SU-DHL-6 (cell line): ENCODE data around the gene CDH11.

Source experiments
- H2AFZ ChIP-seq: fragments of 200-600 bp; sonication (generic); 2 replicates; pipeline ENCODE4 v1.6.1; 2014; ENCODE audit warnings: low read depth, mild to moderate bottlenecking, moderate library complexity, mixed read lengths, antibody characterized with exemption, low read length; ENCODE audit not compliant: severe bottlenecking
- H3F3A ChIP-seq: fragments of 200-600 bp; shearing (Covaris generic); 2 replicates; pipeline ENCODE4 v1.6.0; 2016; ENCODE audit warnings: antibody characterized with exemption, mild to moderate bottlenecking; ENCODE audit not compliant: insufficient read depth
- H3K27ac ChIP-seq: fragments of 200-600 bp; sonication (generic); 2 replicates; pipeline ENCODE4 v1.5.1; 2016; ENCODE audit warnings: low read depth, mild to moderate bottlenecking, low read length, moderate library complexity, mixed read lengths
- H3K27me3 ChIP-seq: fragments of 200-600 bp; sonication (generic), shearing (Covaris generic); 2 replicates; pipeline ENCODE4 v1.6.0; 2014; ENCODE audit warnings: mild to moderate bottlenecking, low read length
- H3K36me3 ChIP-seq: fragments of 200-600 bp; sonication (generic); 2 replicates; pipeline ENCODE4 v1.6.1; 2014; ENCODE audit warnings: mild to moderate bottlenecking, low read length, mixed read lengths
- H3K4me2 ChIP-seq: fragments of 300-600, 200-600 bp; shearing (Covaris generic), sonication (generic); 2 replicates; pipeline ENCODE4 v1.6.0; 2014; ENCODE audit warnings: low read length, low read depth, mild to moderate bottlenecking; ENCODE audit not compliant: poor library complexity, severe bottlenecking
- H3K4me3 ChIP-seq: fragments of 200-600 bp; sonication (generic); 2 replicates; pipeline ENCODE4 v1.5.1; 2014; ENCODE audit warnings: antibody characterized with exemption, low read length, mild to moderate bottlenecking, mixed read lengths; ENCODE audit not compliant: insufficient read depth, poor library complexity, severe bottlenecking
- H3K79me2 ChIP-seq: fragments of 200-600 bp; sonication (generic); 2 replicates; pipeline ENCODE4 v1.6.1; 2014; ENCODE audit warnings: mild to moderate bottlenecking, low read length, moderate library complexity; ENCODE audit not compliant: insufficient read depth
- H3K9ac ChIP-seq: fragments of 200-600 bp; sonication (generic); 2 replicates; pipeline ENCODE4 v1.7.0; 2014; ENCODE audit warnings: mild to moderate bottlenecking, low read length
- H3K9me2 ChIP-seq: fragments of 200-600 bp; sonication (generic); replicated peaks from 2 replicates; pipeline ENCODE4 v1.6.1; 2014; ENCODE audit warnings: low read length; ENCODE audit not compliant: insufficient read depth
- H3K9me3 ChIP-seq: fragments of 200-600 bp; sonication (generic); 2 replicates; pipeline ENCODE4 v1.6.1; 2014; ENCODE audit warnings: low read length, mixed read lengths; ENCODE audit not compliant: insufficient read depth
- H4K20me1 ChIP-seq: fragments of 200-600 bp; sonication (generic); 2 replicates; pipeline ENCODE4 v1.6.1; 2014; ENCODE audit warnings: low read depth, mild to moderate bottlenecking, antibody characterized with exemption, low read length, moderate library complexity, mixed read lengths
- CTCF ChIP-seq: fragments of 200-600 bp; sonication (generic); IDR thresholded peaks from one replicate; pipeline ENCODE4 v1.5.1; 2017; ENCODE audit warnings: antibody characterized with exemption, mild to moderate bottlenecking, low read length, moderate library complexity; ENCODE audit not compliant: insufficient read depth, poor library complexity, severe bottlenecking
- EZH2phosphoT487 ChIP-seq: fragments of 200-600 bp; sonication (generic), shearing (Covaris generic); conservative IDR thresholded peaks from 2 replicates; pipeline ENCODE4 v1.6.1; 2018; ENCODE audit warnings: mild to moderate bottlenecking, antibody characterized with exemption, low read length, moderate library complexity, mixed read lengths

CDH11 gene

GRCh38 chr16:65041667-65042066, 80.2 kb downstream of the CDH11 start:
- H3K4me3 ChIP-seq: no peak overlapping the region
- H3F3A ChIP-seq: no peaks in the 10 kb centered on the region
- no peaks in the 10 kb centered on the region for H3K9me2 ChIP-seq
- no peak overlapping the region for H3K4me2 ChIP-seq
- H3K36me3 ChIP-seq: no peaks in the 10 kb centered on the region
- H3K79me2 ChIP-seq: no peaks in the 10 kb centered on the region
- no peak for TF ChIP-seq EZH2phosphoT487
- no peak for TF ChIP-seq CTCF
- no peaks in the 10 kb centered on the region for H3K9me3 ChIP-seq
- no peaks in the 10 kb centered on the region for H4K20me1 ChIP-seq
- no peak overlapping the region for H3K27ac ChIP-seq
- H3K27me3 ChIP-seq: no peaks in the 10 kb centered on the region
- no peak overlapping the region for H3K9ac ChIP-seq
- H2AFZ ChIP-seq: no peak overlapping the region

GRCh38 chr16:65038100-65038499, 83.8 kb downstream of the CDH11 start:
- no peak overlapping the region for H3K27ac ChIP-seq

GRCh38 chr16:65037556-65037955, 84.3 kb downstream of the CDH11 start:
- Histone ChIP-seq H3K27me3 (no peaks in the 10 kb centered on the region), H3F3A (no peaks in the 10 kb centered on the region), H3K9me2 (no peaks in the 10 kb centered on the region), H4K20me1 (no peaks in the 10 kb centered on the region), H3K36me3 (no peaks in the 10 kb centered on the region), H3K79me2 (no peaks in the 10 kb centered on the region), H3K9ac (no peak overlapping the region), H3K9me3 (no peaks in the 10 kb centered on the region), H2AFZ (no peak overlapping the region), H3K4me2 (no peak overlapping the region), H3K4me3 (no peak overlapping the region), H3K27ac (no peak overlapping the region)
- no peak for TF ChIP-seq EZH2phosphoT487
- no peak for TF ChIP-seq CTCF

More at GRCh38 chr16:65038100-65038499, 83.8 kb downstream of the CDH11 start:
- Histone ChIP-seq H3K79me2 (no peaks in the 10 kb centered on the region), H3K4me3 (no peak overlapping the region), H3K9ac (no peak overlapping the region), H4K20me1 (no peaks in the 10 kb centered on the region), H3K9me3 (no peaks in the 10 kb centered on the region), H3F3A (no peaks in the 10 kb centered on the region), H3K36me3 (no peaks in the 10 kb centered on the region), H3K9me2 (no peaks in the 10 kb centered on the region), H3K27me3 (no peaks in the 10 kb centered on the region), H3K4me2 (no peak overlapping the region), H2AFZ (no peak overlapping the region)
- no peak for TF ChIP-seq EZH2phosphoT487
- TF ChIP-seq CTCF: no peak
